Measurements from ENCODE around the gene BRF1.

GRCh38 chr14:105185001-105185400 lies 115.8 kb downstream of the BRF1 start:
- TF ChIP-seq CTCF (IDR thresholded peaks at IDR 0.05) (no peak), EP300 (IDR thresholded peaks at IDR 0.05) (no peak), POLR2AphosphoS5 (IDR thresholded peaks at IDR 0.05) (no peak)
